Breast epithelium (tissue), 3 donors: Measurements from ENCODE around the gene PRAMEF11.
"Not testable (repeated sequence)": the region's sequence is repeated elsewhere in the genome, so short reads cannot be mapped to it uniquely, and the experiment has no call there.

Source experiments
- CTCF ChIP-seq, 3 donors: fragments of 450-650 bp; IDR thresholded peaks; one replicate each; pipeline ENCODE4 v1.5.1; 2016 to 2017; ENCODE audit warnings: antibody characterized with exemption in 3 of 3, mild to moderate bottlenecking in 3 of 3, moderate library complexity in 3 of 3
- POLR2A ChIP-seq: fragments of 450-650 bp; IDR thresholded peaks from one replicate; pipeline ENCODE4 v1.6.1; 2016; ENCODE audit warnings: antibody characterized with exemption, mild to moderate bottlenecking, moderate library complexity
- POLR2AphosphoS5 ChIP-seq, 3 donors: sonication (generic); formaldehyde crosslinking; IDR thresholded peaks; one replicate each; pipeline ENCODE4 v1.6.1; 2017; ENCODE audit warnings: antibody characterized with exemption in 3 of 3

GRCh38 chr1:12848620-12849019 lies 17.4 kb upstream of the PRAMEF11 start, which contains the start of gene HNRNPCL1:
- TF ChIP-seq POLR2A; POLR2AphosphoS5 (IDR thresholded peaks at IDR 0.05); CTCF (IDR thresholded peaks at IDR 0.05): not testable (repeated sequence)
